HepG2 (cell line): ENCODE measurements around the gene AQP10. TPM values are rescaled to one million over a fixed set of nuclear protein-coding genes. Genes with fewer than 3 reads are reported as not detected.

Experiments
- ATRX ChIP-seq: sonication (generic); formaldehyde crosslinking; IDR thresholded peaks from 2 replicates; pipeline ENCODE4 v1.4.0; 2020; ENCODE audit warnings: missing genetic modification reagents, borderline replicate concordance
- HNRNPLL ChIP-seq: fragments of 200-400 bp; formaldehyde crosslinking; IDR thresholded peaks from 2 replicates; pipeline ENCODE4 v1.6.1; 2017; ENCODE audit warnings: mild to moderate bottlenecking, low read depth, low read length; ENCODE audit not compliant: poor library complexity, severe bottlenecking
- IRF9 ChIP-seq: sonication (generic); formaldehyde crosslinking; IDR thresholded peaks from 2 replicates; pipeline ENCODE4 v1.8.0; 2022; ENCODE audit warnings: missing genetic modification reagents, mild to moderate bottlenecking, borderline replicate concordance
- KLF15 ChIP-seq: sonication (generic); formaldehyde crosslinking; IDR thresholded peaks from 2 replicates; pipeline ENCODE4 v1.8.1; 2023; ENCODE audit warnings: borderline replicate concordance, mild to moderate bottlenecking, inconsistent platforms, missing genetic modification reagents, mixed read lengths
- MTERF4 ChIP-seq: sonication (generic); formaldehyde crosslinking; IDR thresholded peaks from 2 replicates; pipeline ENCODE4 v1.8.0; 2023; ENCODE audit warnings: mild to moderate bottlenecking, missing genetic modification reagents
- NFRKB ChIP-seq: fragments of 450-650 bp; IDR thresholded peaks from 2 replicates; pipeline ENCODE4 v1.6.1; 2017
- TFE3 ChIP-seq: IDR thresholded peaks from 2 replicates; pipeline ENCODE4 v1.6.1; 2016
- TMF1 ChIP-seq: sonication (generic); formaldehyde crosslinking; IDR thresholded peaks from 2 replicates; pipeline ENCODE4 v1.8.1; 2022; ENCODE audit warnings: low read depth, missing genetic modification reagents
- ZBTB21 ChIP-seq: sonication (generic); formaldehyde crosslinking; IDR thresholded peaks from 2 replicates; pipeline ENCODE4 v1.4.0; 2020; ENCODE audit warnings: missing genetic modification reagents
- ZMAT3 ChIP-seq: sonication (generic); formaldehyde crosslinking; conservative IDR thresholded peaks from 2 replicates; pipeline ENCODE4 v1.7.0; 2021; ENCODE audit warnings: missing genetic modification reagents
- ZNF251 ChIP-seq: sonication (generic); formaldehyde crosslinking; IDR thresholded peaks from 2 replicates; pipeline ENCODE4 v1.9.0; 2021; ENCODE audit warnings: mild to moderate bottlenecking, missing genetic modification reagents
- ZNF326 ChIP-seq: sonication (generic); formaldehyde crosslinking; IDR thresholded peaks from 2 replicates; pipeline ENCODE4 v1.4.0; 2020; ENCODE audit warnings: missing genetic modification reagents, borderline replicate concordance
- ZNF432 ChIP-seq: sonication (generic); formaldehyde crosslinking; IDR thresholded peaks from 2 replicates; pipeline ENCODE4 v1.5.0; 2020; ENCODE audit warnings: missing genetic modification reagents, mild to moderate bottlenecking, borderline replicate concordance
- ZNF512B ChIP-seq: sonication (generic); formaldehyde crosslinking; IDR thresholded peaks from 2 replicates; pipeline ENCODE4 v1.5.1; 2020; ENCODE audit warnings: missing genetic modification reagents, mild to moderate bottlenecking, borderline replicate concordance
- ZNF709 ChIP-seq: sonication (generic); formaldehyde crosslinking; IDR thresholded peaks from 2 replicates; pipeline ENCODE4 v1.5.0; 2020; ENCODE audit warnings: mild to moderate bottlenecking, missing genetic modification reagents
- polyA plus RNA-seq, 8 experiments: library from polyadenylated mRNA; depleted of rRNA in 3 of 8; stranded (reverse) in 7 of 8; unstranded in 1 of 8; fragments of >200 nt; fragmentation: Illumina TruSeq in 4 of 8; extraction: Trizol in 4 of 8; gene quantifications; 2 replicates each; pipeline versions ENCODE4 v1.2.1 to v1.2.3, GENCODE V29; 2011 to 2016; ENCODE audit warnings: low read depth in 4 of 8, missing spikeins in 1 of 8, mixed read lengths in 1 of 8; ENCODE audit not compliant: insufficient read depth in 1 of 8
- total RNA-seq, 5 experiments: library from RNA; depleted of rRNA; stranded (reverse); fragments of >200 nt; fragmentation: Illumina TruSeq; extraction: Trizol; gene quantifications; 2 replicates each; pipeline ENCODE4 v1.2.3, GENCODE V29; 2016; ENCODE audit warnings: low read depth in 1 of 5
- TF ChIP-seq, protein P1 (sequence below), 2 experiments: sonication (generic) in 1 of 2; formaldehyde crosslinking in 1 of 2; IDR thresholded peaks; 2 replicates each; pipeline versions ENCODE4 v1.4.0 to v1.6.1; 2016 to 2020; ENCODE audit warnings: borderline replicate concordance in 1 of 2, low read depth in 1 of 2, mild to moderate bottlenecking in 1 of 2, missing genetic modification reagents in 1 of 2

The AQP10 gene
- total and polyA plus RNA-seq, 2 of the 13 experiments (the other 11 are each of a cell fraction or from before 2014, with no cell fraction given): 0.30 TPM; not detected in 1

GRCh38 chr1:154334079-154335024, 13.5 kb downstream of the AQP10 start (continued):
- TF ChIP-seq ZBTB21 (no peak), ZNF512B (CRISPR knock-in tag) (no peak; the same call in 1 of the 2 replicates), HNRNPLL (no peak), IRF9 (CRISPR knock-in tag) (no peak), ATRX (CRISPR knock-in tag) (no peak), NFRKB (no peak), TMF1 (CRISPR knock-in tag) (no peak), ZNF251 (CRISPR knock-in tag) (no peak), ZNF432 (CRISPR knock-in tag) (no peak), ZNF326 (CRISPR knock-in tag) (no peak), MTERF4 (CRISPR knock-in tag) (no peak), TFE3 (CRISPR knock-in tag) (peak; percentile 58; the same call in 1 of the 2 replicates), ZNF709 (CRISPR knock-in tag) (no peak), ZMAT3 (CRISPR knock-in tag) (0 out of 2 replicates have a peak, but pooled peaks have one; percentile 37), KLF15 (no peak)
- TF ChIP-seq, protein P1, sequence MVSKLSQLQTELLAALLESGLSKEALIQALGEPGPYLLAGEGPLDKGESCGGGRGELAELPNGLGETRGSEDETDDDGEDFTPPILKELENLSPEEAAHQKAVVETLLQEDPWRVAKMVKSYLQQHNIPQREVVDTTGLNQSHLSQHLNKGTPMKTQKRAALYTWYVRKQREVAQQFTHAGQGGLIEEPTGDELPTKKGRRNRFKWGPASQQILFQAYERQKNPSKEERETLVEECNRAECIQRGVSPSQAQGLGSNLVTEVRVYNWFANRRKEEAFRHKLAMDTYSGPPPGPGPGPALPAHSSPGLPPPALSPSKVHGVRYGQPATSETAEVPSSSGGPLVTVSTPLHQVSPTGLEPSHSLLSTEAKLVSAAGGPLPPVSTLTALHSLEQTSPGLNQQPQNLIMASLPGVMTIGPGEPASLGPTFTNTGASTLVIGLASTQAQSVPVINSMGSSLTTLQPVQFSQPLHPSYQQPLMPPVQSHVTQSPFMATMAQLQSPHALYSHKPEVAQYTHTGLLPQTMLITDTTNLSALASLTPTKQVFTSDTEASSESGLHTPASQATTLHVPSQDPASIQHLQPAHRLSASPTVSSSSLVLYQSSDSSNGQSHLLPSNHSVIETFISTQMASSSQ (IDR thresholded peaks at IDR 0.05; ENCODE audit: low read depth): no peak
- TF ChIP-seq, protein P1 (CRISPR knock-in tag; IDR thresholded peaks at IDR 0.05; ENCODE audit: borderline replicate concordance): peak; percentile 27; the same call in 1 of the 2 replicates
